ENCODE measurements around the gene MNX1. TPM values are rescaled to one million over a fixed set of nuclear protein-coding genes. Genes with fewer than 3 reads are reported as not detected.

The MNX1 gene
- total and polyA plus RNA-seq, 2 donors (not counting 3 experiments of a cell fraction or from before 2014, with no cell fraction given) = not detected

- H3K9me1 ChIP-seq (replicated peaks; ENCODE audit: control insufficient read depth, extremely low read depth, insufficient read depth, low read length) = no peaks in the 10 kb centered on the region
These were observed 21.7 kb upstream of the MNX1 start for GRCh38 chr7:157032128-157032527.

GRCh38 chr7:157028199-157028903, 17.9 kb upstream of the MNX1 start:
- TF ChIP-seq FOS (IDR thresholded peaks at IDR 0.05; ENCODE audit: borderline replicate concordance, insufficient read depth, low read length) = no peak
- no peak for TF ChIP-seq GATA2 (IDR thresholded peaks at IDR 0.05; ENCODE audit: insufficient read depth, insufficient read length, low read depth, low read length)
- TF ChIP-seq JUN (IDR thresholded peaks at IDR 0.05; ENCODE audit: borderline replicate concordance, insufficient read depth, insufficient read length, low read depth) = no peak
- no peak for TF ChIP-seq MAX (IDR thresholded peaks at IDR 0.05; ENCODE audit: insufficient read depth, insufficient read length)
- no peak for TF ChIP-seq EZH2 (IDR thresholded peaks at IDR 0.05; ENCODE audit: borderline replicate concordance, low read depth, low read length, severe bottlenecking)
- TF ChIP-seq POLR2A (IDR thresholded peaks at IDR 0.05; ENCODE audit: low read depth, low read length) = no peak
- TF ChIP-seq MYC (IDR thresholded peaks at IDR 0.05; ENCODE audit: low read depth, low read length) = no peak
- no peak for TF ChIP-seq CTCF (IDR thresholded peaks at IDR 0.05; ENCODE audit: extremely low read depth in 1 of 2, insufficient read depth in 1 of 2, low read depth in 1 of 2, low read length in 2 of 2)
- TF ChIP-seq POLR2AphosphoS5 (IDR thresholded peaks at IDR 0.05; ENCODE audit: insufficient read depth, low read depth, low read length) = no peak
- FAIRE-seq (no peak), DNase-seq (ENCODE audit: low read depth, low spot score) (no peak)
- H3K9ac ChIP-seq (replicated peaks; ENCODE audit: extremely low read depth, insufficient read depth, low read length) = no peak overlapping the region
- no peaks in the 10 kb centered on the region for H3K9me3 ChIP-seq (replicated peaks; ENCODE audit: control insufficient read depth, insufficient read depth, low read length)
- no peaks in the 10 kb centered on the region for H4K20me1 ChIP-seq (replicated peaks; ENCODE audit: control insufficient read depth, extremely low read depth, insufficient read depth, low read length)
- no peak overlapping the region for H3K4me3 ChIP-seq (replicated peaks in 1 of 3; ENCODE audit: insufficient read depth in 1 of 3, low read depth in 1 of 3, low read length in 3 of 3)
- dilution Hi-C loops (cut with MboI; ENCODE audit: extremely low pct_ligation_motif_present, low sequenced_read_pairs) = no loop called here
- intact Hi-C loops (cut with micrococcal nuclease) = no loop called here
- H3K27me3 ChIP-seq (ENCODE audit: control insufficient read depth in 2 of 2, insufficient read depth in 2 of 2, low read length in 2 of 2) = peaks cover 27 to 29% of the 10 kb centered on the region in 2 experiments
- H3K4me2 ChIP-seq (ENCODE audit: insufficient read depth, low read length) = no peak overlapping the region
- CTCF ChIA-PET = interaction anchor here (1.5 kb wide), 1 partner anchor 26 kb away, joined by 4 read pairs; no protein-coding TSS in a partner anchor
- H3K36me3 ChIP-seq (ENCODE audit: control insufficient read depth in 2 of 2, extremely low read depth in 1 of 2, insufficient read depth in 2 of 2, low read length in 2 of 2) = no peaks in the 10 kb centered on the region
- no peaks in the 10 kb centered on the region for H3K9me1 ChIP-seq (replicated peaks; ENCODE audit: control insufficient read depth, extremely low read depth, insufficient read depth, low read length)
- no peak overlapping the region for H3K27ac ChIP-seq (ENCODE audit: insufficient read depth, low read depth, low read length)
- H3K4me1 ChIP-seq (ENCODE audit: control insufficient read depth, extremely low read depth, insufficient read depth, low read length) = no peaks in the 10 kb centered on the region
- H2AFZ ChIP-seq (ENCODE audit: low read depth, low read length) = no peak overlapping the region
- POLR2A ChIA-PET = interaction anchor here (0.5 kb wide), 1 partner anchor 903 kb away, joined by 4 read pairs; no protein-coding TSS in a partner anchor
- H3K79me2 ChIP-seq (ENCODE audit: control insufficient read depth, insufficient read depth, low read length) = no peaks in the 10 kb centered on the region
- BruUV-seq (replicated peaks) = no TSS peak

More at GRCh38 chr7:157032128-157032527, 21.7 kb upstream of the MNX1 start:
- POLR2A ChIA-PET = no interaction called here
- dilution Hi-C loops (cut with MboI; ENCODE audit: extremely low pct_ligation_motif_present, low sequenced_read_pairs) (no loop called here), intact Hi-C loops (cut with micrococcal nuclease) (no loop called here)
- Histone ChIP-seq H3K9me3 (replicated peaks; ENCODE audit: control insufficient read depth, insufficient read depth, low read length) (no peaks in the 10 kb centered on the region), H3K4me3 (replicated peaks in 1 of 3; ENCODE audit: insufficient read depth in 1 of 3, low read depth in 1 of 3, low read length in 3 of 3) (no peak overlapping the region), H3K4me1 (ENCODE audit: control insufficient read depth, extremely low read depth, insufficient read depth, low read length) (no peaks in the 10 kb centered on the region), H3K4me2 (ENCODE audit: insufficient read depth, low read length) (no peak overlapping the region), H3K27me3 (ENCODE audit: control insufficient read depth in 2 of 2, insufficient read depth in 2 of 2, low read length in 2 of 2) (peaks cover 3 to 6% of the 10 kb centered on the region in 2 experiments), H3K9ac (replicated peaks; ENCODE audit: extremely low read depth, insufficient read depth, low read length) (no peak overlapping the region), H3K79me2 (ENCODE audit: control insufficient read depth, insufficient read depth, low read length) (no peaks in the 10 kb centered on the region), H3K36me3 (ENCODE audit: control insufficient read depth in 2 of 2, extremely low read depth in 1 of 2, insufficient read depth in 2 of 2, low read length in 2 of 2) (no peaks in the 10 kb centered on the region), H2AFZ (ENCODE audit: low read depth, low read length) (no peak overlapping the region), H4K20me1 (replicated peaks; ENCODE audit: control insufficient read depth, extremely low read depth, insufficient read depth, low read length) (no peaks in the 10 kb centered on the region), H3K27ac (ENCODE audit: insufficient read depth, low read depth, low read length) (no peak overlapping the region)
- BruUV-seq (replicated peaks) = no TSS peak
- TF ChIP-seq JUN (IDR thresholded peaks at IDR 0.05; ENCODE audit: borderline replicate concordance, insufficient read depth, insufficient read length, low read depth) = no peak
- TF ChIP-seq GATA2 (IDR thresholded peaks at IDR 0.05; ENCODE audit: insufficient read depth, insufficient read length, low read depth, low read length) = no peak
- FAIRE-seq (no peak), DNase-seq (ENCODE audit: low read depth, low spot score) (no peak)
- CTCF ChIA-PET = no interaction called here

Measured in endothelial cell of umbilical vein (primary cell).